Loucy (cell line): Measurements from ENCODE around the gene PHLDA1.

Source experiments
- CTCF ChIP-seq: fragments of 200-600 bp; sonication (generic); conservative IDR thresholded peaks from 2 replicates; pipeline ENCODE4 v1.5.1; 2014; ENCODE audit warnings: mild to moderate bottlenecking, antibody characterized with exemption, low read length
- EZH2phosphoT487 ChIP-seq: fragments of 200-600 bp; IDR thresholded peaks from 2 replicates; pipeline ENCODE4 v1.6.1; 2018; ENCODE audit warnings: antibody characterized with exemption, mild to moderate bottlenecking, moderate library complexity, borderline replicate concordance

- TF ChIP-seq CTCF (peak; percentile 58), EZH2phosphoT487 (no peak)
Measured at GRCh38 chr12:76080729-76081415, 49.3 kb upstream of the PHLDA1 start.
